Astrocyte of the cerebellum (primary cell): ENCODE measurements around the gene MTG2.

Experiments used
- DNase-seq: peaks from one replicate; pipeline ENCODE4 v3.0.0-alpha.2; 2011; ENCODE audit warnings: low read depth
- H3K4me3 ChIP-seq: 2 replicates; pipeline ENCODE4 v1.5.1; 2011; ENCODE audit warnings: mild to moderate bottlenecking, low read depth, low read length, moderate library complexity
- in situ Hi-C: cut with HindIII; loops from 2 replicates; pipeline ENCODE4 v1.10.0; 2017; ENCODE audit warnings: low sequenced_read_pairs
- TF ChIP-seq, protein P1 (sequence below): IDR thresholded peaks from 2 replicates; pipeline ENCODE4 v1.5.1; 2012; ENCODE audit warnings: low read length, low read depth, moderate library complexity, mild to moderate bottlenecking; ENCODE audit errors: missing control alignments

The MTG2 gene

DNA sequence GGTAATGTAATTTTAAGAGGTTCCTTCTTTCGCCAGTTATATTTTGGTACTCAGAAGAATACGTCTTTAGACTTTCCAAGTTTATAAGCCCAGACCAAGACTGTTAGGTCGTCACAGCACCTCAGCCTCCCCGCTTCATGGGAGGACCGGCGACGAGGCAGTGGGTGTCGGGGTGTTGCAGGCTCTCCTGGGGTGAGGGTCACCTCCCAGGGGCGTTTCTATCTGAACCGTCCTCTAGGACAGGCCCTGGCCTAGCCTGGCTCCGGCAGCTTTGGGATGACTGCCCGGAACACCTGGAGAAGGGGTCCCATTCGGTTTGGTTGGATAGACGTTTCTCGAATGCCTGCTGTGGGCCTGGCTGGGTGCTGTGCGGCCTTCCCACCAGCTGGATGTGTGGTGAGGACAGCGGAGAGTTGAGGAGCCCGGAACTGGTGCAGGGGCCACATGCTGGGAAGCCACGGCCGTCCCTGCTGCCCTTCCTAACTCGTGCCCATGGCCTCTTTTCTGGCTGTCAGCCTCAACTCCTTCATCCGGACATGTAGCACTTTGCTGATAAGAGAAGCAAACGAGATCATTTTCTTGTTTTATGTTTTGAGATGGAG, 56.6 kb downstream of the MTG2 start:
- in situ Hi-C loops: no loop called here
- no peak for DNase-seq
- peak overlapping the region; percentile 64 for H3K4me3 ChIP-seq
- TF ChIP-seq, protein P1, sequence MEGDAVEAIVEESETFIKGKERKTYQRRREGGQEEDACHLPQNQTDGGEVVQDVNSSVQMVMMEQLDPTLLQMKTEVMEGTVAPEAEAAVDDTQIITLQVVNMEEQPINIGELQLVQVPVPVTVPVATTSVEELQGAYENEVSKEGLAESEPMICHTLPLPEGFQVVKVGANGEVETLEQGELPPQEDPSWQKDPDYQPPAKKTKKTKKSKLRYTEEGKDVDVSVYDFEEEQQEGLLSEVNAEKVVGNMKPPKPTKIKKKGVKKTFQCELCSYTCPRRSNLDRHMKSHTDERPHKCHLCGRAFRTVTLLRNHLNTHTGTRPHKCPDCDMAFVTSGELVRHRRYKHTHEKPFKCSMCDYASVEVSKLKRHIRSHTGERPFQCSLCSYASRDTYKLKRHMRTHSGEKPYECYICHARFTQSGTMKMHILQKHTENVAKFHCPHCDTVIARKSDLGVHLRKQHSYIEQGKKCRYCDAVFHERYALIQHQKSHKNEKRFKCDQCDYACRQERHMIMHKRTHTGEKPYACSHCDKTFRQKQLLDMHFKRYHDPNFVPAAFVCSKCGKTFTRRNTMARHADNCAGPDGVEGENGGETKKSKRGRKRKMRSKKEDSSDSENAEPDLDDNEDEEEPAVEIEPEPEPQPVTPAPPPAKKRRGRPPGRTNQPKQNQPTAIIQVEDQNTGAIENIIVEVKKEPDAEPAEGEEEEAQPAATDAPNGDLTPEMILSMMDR: no peak

DNA sequence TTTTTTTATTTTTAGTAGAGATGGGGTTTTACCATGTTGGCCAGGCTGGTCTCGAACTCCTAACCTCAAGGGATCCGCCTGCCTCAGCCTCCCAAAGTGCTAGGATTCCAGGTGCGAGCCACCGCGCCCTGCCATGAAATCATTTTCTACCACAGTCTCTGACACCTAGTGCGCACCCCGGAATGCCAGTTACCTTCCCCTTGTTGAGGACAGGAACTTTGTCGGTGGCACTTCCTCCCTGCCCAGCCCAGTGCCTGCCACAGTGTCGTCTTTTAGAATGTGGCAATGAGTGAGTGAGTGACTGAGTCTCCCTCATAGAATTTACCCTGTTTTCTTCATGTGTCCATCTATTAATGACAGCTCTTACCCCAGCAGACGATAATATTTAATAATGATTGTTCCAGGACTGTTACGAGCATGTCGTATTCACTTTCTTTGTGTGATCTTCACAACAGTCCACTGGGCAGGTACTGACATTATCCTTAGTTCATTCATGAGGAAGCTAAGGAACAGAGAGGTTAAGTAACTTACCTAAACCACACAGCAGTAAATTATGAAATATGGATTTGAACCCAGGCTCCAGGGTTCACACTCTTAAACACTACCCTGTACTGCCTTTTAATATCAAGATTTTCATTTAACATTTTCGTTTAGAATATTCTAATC, 57.3 kb downstream of the MTG2 start:
- DNase-seq: no peak
- in situ Hi-C loops: no loop called here
- H3K4me3 ChIP-seq: no peak overlapping the region
- TF ChIP-seq, protein P1: no peak

DNA sequence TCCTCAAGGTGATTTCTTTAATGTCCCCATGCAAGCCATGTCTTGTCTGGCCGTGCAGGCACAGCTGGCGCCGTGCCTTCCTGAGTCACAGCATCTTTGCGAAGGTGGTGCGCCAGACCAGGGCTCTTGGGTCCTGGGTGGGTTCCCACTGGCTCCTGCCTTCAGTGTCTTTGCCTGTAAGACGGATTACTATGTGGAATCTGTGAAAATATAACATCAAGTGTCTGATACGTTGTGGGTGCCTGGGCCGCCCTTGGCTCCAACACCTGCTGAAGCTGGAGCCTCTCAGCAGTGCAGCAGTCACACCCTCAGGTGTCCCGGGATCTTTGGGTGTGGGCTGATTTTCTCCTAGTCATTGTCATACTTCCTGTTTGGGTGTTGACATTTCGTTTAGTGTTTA, 58.7 kb downstream of the MTG2 start:
- in situ Hi-C loops: no loop called here
- DNase-seq: no peak
- TF ChIP-seq, protein P1: no peak
- no peak overlapping the region for H3K4me3 ChIP-seq

DNA sequence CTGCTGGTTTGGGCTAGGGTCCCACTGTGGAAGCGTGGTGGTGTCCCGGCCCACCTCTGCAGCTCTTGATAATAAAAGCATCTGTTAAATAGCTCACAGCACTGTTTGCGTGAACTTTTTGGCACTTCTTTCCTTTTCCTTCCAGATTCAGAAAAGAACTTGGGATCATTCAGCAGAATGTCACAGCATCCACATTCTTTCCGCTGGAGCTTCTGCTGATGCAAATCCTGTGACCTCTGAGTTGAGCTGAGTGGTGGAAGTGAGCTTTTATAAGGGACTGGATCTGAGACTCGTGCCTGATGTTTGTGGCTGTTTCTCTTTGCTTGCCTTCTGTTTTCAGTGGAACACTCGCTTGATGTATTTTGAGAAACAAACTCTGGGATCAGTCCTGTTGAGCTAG, 59.3 kb downstream of the MTG2 start:
- no peak overlapping the region for H3K4me3 ChIP-seq
- TF ChIP-seq, protein P1: no peak
- in situ Hi-C loops: no loop called here
- no peak for DNase-seq

DNA sequence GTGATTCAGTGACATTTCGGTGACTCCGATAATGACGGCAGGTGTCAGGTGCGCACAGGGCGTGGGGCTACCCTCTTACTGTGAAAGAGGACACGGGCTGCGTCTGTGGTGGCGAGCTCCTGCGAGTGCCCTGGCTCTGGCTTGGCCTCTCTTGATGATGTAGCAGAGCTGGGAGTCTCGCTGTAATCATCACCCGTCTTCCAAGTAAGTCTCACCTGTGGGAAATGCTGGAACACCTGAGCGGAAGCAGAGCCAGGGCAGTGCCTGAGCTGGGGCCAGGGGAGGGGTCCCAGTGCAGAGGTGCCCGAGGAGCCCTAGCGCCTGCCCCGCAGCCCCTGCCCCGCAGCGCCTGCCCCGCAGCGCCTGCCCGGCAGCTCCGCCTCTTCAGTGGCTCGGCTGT, 60.3 kb downstream of the MTG2 start:
- no peak overlapping the region for H3K4me3 ChIP-seq
- TF ChIP-seq, protein P1: no peak
- no peak for DNase-seq
- in situ Hi-C loops: no loop called here

DNA sequence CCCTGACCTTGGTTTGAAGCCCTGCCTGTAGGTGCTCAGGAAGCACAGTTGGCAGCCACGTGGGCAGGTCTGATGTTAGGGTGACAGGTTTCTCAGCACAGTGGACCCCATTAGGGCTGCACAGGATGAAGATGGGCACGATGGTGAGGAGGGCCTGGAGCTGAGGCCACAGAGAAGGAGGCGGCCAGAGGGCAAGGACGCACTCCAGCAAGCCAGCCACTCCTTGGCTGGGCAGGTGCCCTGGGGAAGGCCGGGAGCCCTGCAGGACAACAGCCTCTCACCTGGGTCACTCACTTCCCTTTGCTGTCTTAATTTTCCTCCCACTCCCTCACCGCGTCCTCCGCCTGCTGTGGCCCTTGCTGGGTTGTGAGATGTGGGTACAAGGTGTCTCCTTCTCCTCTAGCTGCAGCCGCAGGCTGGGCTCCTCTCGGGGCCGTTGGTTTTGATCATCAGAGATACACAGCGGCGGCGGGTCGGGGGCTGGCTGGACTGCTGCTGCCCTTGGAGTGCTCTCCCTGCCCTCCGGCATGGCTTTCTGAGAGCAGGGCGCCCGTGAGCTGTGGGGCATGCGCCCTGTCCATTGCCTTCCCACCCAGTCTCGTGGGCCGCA, 61.2 kb downstream of the MTG2 start:
- in situ Hi-C loops: no loop called here
- no peak overlapping the region for H3K4me3 ChIP-seq
- TF ChIP-seq, protein P1: no peak
- DNase-seq: no peak
